ENCODE measurements around the gene MARK3. TPM values are rescaled to one million over a fixed set of nuclear protein-coding genes. Genes with fewer than 3 reads are reported as not detected.

MARK3 gene
- total RNA-seq, 1 donor from 2014 or later = 84.2 TPM

DNA sequence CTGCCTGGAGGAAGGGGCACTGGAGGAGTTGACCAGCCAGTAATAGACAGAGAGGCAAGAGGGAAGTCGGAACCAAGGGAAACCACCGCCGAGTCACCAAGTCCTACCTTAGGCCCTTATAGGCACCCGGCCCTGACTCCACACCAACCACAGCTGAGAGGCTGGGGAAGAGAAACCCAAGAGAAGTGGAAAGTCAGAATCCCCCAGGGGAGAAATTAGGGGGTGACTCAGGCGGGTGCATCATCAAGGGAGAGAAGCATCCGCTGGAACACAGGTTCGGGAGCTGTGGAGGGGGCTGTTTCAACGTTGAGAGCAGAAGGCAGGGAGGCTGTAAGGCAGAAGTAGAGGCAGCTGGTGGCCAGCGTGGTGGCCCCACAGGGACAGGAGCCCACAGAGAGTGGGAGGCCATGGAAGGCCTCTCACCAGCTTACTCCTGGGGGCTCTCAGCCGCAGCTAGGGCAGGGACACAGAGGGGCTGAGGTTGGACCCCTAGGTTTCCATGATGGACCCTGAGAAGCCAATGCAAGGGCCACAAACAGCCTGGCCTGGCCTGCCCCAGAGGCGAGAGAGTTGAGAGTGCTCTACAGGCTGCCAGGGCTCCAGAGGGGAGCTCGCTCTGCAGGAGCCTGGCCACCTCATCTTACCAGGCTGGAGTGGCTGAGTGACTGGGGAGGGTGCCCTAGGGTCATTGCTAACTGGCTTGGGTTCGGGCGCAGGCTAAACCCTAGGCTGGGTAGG is 142.4 kb downstream of the MARK3 start:
- H3K4me1 Mint-ChIP-seq (ENCODE audit: unreplicated experiment) = peaks cover 39% of the 10 kb centered on the region
- H3K36me3 Mint-ChIP-seq (ENCODE audit: unreplicated experiment) = no peaks in the 10 kb centered on the region
- H3K27me3 Mint-ChIP-seq (ENCODE audit: unreplicated experiment) = peaks cover 4% of the 10 kb centered on the region
- DNase-seq (ENCODE audit: extremely low spot score, unreplicated experiment) = no peak
- H3K27ac Mint-ChIP-seq (ENCODE audit: unreplicated experiment) = peak overlapping the region; percentile 99
- H3K9me3 Mint-ChIP-seq (ENCODE audit: unreplicated experiment) = no peaks in the 10 kb centered on the region
- TF ChIP-seq, protein P1, sequence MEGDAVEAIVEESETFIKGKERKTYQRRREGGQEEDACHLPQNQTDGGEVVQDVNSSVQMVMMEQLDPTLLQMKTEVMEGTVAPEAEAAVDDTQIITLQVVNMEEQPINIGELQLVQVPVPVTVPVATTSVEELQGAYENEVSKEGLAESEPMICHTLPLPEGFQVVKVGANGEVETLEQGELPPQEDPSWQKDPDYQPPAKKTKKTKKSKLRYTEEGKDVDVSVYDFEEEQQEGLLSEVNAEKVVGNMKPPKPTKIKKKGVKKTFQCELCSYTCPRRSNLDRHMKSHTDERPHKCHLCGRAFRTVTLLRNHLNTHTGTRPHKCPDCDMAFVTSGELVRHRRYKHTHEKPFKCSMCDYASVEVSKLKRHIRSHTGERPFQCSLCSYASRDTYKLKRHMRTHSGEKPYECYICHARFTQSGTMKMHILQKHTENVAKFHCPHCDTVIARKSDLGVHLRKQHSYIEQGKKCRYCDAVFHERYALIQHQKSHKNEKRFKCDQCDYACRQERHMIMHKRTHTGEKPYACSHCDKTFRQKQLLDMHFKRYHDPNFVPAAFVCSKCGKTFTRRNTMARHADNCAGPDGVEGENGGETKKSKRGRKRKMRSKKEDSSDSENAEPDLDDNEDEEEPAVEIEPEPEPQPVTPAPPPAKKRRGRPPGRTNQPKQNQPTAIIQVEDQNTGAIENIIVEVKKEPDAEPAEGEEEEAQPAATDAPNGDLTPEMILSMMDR (IDR thresholded peaks at IDR 0.05) = no peak
- peak overlapping the region; percentile 94 for H3K4me3 Mint-ChIP-seq (ENCODE audit: unreplicated experiment)

DNA sequence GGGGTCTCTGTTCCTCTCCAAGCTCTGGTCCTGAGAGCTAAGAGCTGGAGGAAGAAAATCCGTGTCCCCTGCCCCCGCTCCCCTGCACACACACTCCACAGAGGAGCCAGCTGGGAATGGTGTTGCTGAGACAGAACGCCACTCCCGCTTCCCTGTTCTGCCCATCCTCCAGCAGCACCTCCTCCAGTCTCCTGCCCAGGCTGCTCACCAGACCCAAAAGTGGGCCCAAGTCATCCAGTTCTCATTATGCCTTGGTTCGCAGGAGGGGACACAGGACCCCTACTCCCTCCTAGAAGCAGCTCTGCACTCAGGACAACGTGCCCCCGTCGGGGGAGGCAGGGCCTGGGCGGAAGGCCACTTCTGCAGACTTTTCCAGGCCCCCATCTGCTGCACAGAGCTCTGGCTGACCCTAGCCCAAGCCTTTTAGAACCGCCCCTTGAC is 143.0 kb downstream of the MARK3 start:
- H3K27me3 Mint-ChIP-seq (ENCODE audit: unreplicated experiment) = peaks cover 4% of the 10 kb centered on the region
- TF ChIP-seq, protein P1 (IDR thresholded peaks at IDR 0.05) = no peak
- H3K27ac Mint-ChIP-seq (ENCODE audit: unreplicated experiment) = peak overlapping the region; percentile 99
- no peak for DNase-seq (ENCODE audit: extremely low spot score, unreplicated experiment)
- no peaks in the 10 kb centered on the region for H3K9me3 Mint-ChIP-seq (ENCODE audit: unreplicated experiment)
- peaks cover 38% of the 10 kb centered on the region for H3K4me1 Mint-ChIP-seq (ENCODE audit: unreplicated experiment)
- H3K36me3 Mint-ChIP-seq (ENCODE audit: unreplicated experiment) = no peaks in the 10 kb centered on the region
- H3K4me3 Mint-ChIP-seq (ENCODE audit: unreplicated experiment) = peak overlapping the region; percentile 94

DNA sequence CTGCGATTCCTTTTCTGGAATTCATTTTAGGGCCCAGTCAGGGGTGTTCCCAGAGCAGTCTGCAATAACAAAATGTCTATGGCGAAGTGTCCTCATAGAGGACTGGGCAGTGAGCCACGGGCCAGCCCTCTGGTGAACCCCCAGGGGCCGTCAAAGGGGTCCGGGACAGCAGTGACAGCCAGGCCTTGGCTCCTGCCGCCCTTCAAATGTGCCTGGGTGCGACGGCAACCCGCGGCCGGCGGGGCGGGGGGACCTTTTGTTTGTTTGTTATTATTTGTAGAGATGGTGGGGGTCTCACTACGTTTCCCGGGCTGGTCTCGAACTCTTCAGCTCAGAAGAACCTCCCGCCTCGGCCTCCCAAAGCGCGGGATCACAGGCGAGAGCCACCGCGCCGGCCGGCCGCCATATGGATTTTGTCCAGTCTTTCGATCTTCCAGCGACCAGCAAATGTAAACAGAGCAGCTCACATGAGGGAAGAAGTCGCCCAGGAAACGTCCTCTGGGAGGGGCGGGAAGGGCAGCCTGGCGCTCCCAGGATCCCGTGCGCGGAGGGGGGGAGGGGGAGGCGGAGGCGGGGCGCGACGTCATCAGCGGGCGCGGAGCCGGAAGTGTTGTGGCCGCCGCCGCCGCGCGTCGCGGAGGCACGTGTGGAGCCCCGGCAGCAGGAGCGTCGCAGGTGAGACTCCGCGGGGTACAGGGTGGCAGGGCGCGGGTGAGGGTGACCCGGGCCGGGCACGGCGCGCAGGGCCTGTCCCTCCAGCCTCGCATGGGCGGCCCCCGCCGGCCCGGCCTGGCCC is 143.6 kb downstream of the MARK3 start, which contains the start of gene TRMT61A:
Gene TRMT61A, plus strand, starts transcription at position 610 of the 796 bp plus-strand sequence. CDS start 783 bp downstream, outside the sequence.
- TF ChIP-seq, protein P1 (IDR thresholded peaks at IDR 0.05) = no peak
- peak within 1 kb of the TSS; percentile 94 for H3K4me3 Mint-ChIP-seq (ENCODE audit: unreplicated experiment)
- peak; percentile 94 for DNase-seq (ENCODE audit: extremely low spot score, unreplicated experiment)
- peak within 1 kb of the TSS; percentile 99 for H3K27ac Mint-ChIP-seq (ENCODE audit: unreplicated experiment)
- H3K9me3 Mint-ChIP-seq (ENCODE audit: unreplicated experiment) = no peaks in the 10 kb centered on the region
- peaks cover under 1% of the 10 kb centered on the region for H3K27me3 Mint-ChIP-seq (ENCODE audit: unreplicated experiment)
- H3K4me1 Mint-ChIP-seq (ENCODE audit: unreplicated experiment) = peaks cover 32% of the 10 kb centered on the region
- H3K36me3 Mint-ChIP-seq (ENCODE audit: unreplicated experiment) = no peaks in the 10 kb centered on the region

DNA sequence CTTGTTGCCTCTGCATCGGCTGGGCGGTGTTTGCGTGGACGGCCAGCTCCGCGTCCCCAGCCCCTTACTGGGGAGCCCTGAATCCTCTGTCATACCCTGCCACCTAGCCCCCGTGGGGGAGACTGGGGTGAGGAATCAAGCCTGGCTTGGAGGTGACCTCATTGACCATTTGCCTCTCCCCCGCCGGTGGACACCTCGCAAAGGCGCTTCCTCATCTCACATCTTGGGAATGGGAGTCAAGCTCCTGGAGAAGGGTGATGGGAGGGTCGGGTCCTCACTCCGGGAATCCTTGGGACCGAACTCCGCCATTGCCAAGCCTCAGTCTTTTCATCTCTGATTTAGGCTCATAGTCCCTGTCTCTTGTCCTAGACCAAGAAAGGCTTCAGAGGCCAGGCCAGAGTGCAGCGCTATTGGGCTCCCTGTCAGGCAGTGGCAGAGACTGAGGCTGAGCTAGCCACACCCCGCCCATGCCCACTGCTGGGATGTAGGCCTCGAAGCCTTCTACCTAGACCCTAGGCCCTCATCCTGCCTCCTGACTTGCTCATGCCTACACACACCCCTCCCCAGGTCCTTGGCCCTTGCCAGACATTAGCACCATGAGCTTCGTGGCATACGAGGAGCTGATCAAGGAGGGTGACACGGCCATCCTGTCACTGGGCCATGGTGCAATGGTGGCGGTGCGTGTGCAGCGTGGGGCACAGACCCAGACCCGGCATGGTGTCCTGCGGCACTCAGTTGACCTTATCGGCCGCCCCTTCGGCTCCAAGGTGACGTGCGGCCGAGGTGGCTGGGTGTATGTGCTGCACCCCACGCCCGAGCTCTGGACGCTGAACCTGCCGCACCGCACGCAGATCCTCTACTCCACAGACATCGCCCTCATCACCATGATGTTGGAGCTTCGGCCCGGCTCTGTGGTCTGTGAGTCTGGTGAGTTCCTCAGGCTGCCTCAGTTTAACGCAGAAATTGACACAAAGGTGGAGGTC is 144.5 kb downstream of the MARK3 start:
- Mint-ChIP-seq H3K27me3 (ENCODE audit: unreplicated experiment) (no peaks in the 10 kb centered on the region), H3K27ac (ENCODE audit: unreplicated experiment) (peak overlapping the region; percentile 90), H3K4me3 (ENCODE audit: unreplicated experiment) (peak overlapping the region; percentile 94), H3K36me3 (ENCODE audit: unreplicated experiment) (no peaks in the 10 kb centered on the region), H3K4me1 (ENCODE audit: unreplicated experiment) (peaks cover 31% of the 10 kb centered on the region), H3K9me3 (ENCODE audit: unreplicated experiment) (no peaks in the 10 kb centered on the region)
- no peak for DNase-seq (ENCODE audit: extremely low spot score, unreplicated experiment)
- TF ChIP-seq, protein P1 (IDR thresholded peaks at IDR 0.05) = no peak

Data from osteocyte (in vitro differentiated cells).